NCI-H345 treated with DMSO at 0.1 percent for 48 hours (cell line): ENCODE results near the gene CENPK.
A peak's percentile ranks its signal among the peaks of the same experiment; 100 is the strongest.
"Not testable (repeated sequence)": the region's sequence is repeated elsewhere in the genome, so short reads cannot be mapped to it uniquely, and the experiment has no call there.

Source experiments
- DNase-seq: peaks from one replicate; lab custom pipeline; 2025; ENCODE audit not compliant: unreplicated experiment; lab: John Stamatoyannopoulos, UW

The CENPK gene

DNA sequence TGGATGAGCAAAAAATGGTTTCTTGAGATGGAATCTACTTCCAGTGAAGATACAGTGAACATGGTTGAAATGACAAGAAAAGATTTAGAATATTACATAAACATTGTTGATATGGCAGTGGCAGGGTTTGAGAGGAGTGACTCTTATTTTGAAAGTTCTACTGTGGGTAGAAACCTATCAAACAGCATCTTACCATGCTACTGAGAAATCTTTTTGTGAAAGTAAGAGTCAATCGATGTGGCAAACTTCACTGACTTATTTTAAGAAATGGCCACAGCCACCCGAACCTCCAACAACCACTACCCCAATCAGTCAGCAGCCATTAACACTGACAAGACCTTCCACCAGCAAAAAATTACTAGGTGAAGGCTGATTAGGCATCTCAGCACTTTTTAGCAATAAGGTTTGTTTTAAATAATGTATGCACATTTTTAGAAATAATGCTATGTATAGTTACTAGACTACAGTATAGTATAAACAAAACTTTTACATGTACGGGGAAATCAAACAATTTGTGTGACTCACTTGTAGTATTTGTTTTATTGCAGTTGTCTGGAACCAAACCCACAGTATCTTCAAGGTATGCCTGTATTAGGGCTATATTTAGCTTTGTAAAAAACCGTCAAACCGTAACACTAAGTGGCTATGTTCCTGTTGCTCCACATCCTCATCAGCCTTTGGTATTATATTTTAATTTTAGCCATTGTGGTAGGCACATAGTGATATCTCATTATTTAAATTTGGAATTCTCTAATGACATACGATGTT is 50.6 kb downstream of the CENPK start:
- no peak for DNase-seq

DNA sequence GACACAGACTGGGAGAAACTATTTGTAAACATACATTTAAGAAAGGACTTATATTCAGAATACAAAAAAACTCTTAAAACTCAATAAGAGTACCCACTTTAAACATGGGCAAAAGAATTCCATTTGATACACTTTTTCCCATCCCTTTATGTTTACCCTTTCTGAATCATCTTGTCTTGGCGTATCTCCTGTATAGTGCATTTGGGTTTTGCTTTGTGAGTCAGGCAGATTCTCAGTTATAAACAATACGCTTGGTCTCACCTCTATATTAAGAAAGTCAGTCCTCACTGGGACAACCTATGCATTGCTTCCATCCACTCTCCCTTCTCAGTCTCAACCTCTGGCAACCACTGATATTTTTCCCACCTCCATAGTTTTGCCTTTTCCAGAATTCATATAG is 54.0 kb downstream of the CENPK start:
- no peak for DNase-seq

DNA sequence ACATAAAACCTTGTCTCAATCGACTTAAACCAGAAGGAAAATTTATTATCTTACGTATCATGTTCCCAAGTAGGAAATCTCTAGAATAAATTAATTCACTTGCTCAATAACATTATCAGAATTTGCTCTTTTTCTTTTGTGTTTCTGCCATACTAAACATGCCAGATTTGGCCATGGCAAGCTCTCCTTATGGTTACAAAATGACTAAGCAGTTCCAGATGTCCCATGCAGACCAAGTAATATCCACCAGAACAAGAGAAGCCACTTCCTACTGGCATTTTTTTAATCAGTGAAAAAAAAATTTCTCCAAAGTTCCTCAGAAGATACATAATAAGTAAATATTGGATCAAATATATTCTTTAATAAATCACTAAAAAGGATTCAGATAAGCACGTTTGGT is 56.0 kb downstream of the CENPK start:
- no peak for DNase-seq

DNA sequence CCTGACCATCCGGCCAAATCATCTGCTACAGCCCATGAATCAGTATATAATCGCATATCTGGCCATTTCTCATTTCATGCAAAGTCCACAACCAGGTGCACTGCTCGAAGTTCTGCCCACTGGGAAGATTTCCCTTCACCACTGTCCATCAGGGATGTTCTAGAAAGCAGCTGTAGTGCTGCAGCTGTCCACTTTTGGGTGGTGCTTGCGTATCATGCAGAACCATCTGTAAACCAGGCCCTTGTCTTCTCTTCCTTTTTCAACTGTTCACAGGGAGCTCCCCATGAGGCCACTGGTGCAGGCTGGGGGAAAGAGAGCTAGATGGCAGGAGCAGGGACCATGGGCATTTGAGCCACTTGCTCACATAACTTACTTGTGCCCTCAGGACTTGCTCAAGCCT is 73.8 kb downstream of the CENPK start:
- no peak for DNase-seq

DNA sequence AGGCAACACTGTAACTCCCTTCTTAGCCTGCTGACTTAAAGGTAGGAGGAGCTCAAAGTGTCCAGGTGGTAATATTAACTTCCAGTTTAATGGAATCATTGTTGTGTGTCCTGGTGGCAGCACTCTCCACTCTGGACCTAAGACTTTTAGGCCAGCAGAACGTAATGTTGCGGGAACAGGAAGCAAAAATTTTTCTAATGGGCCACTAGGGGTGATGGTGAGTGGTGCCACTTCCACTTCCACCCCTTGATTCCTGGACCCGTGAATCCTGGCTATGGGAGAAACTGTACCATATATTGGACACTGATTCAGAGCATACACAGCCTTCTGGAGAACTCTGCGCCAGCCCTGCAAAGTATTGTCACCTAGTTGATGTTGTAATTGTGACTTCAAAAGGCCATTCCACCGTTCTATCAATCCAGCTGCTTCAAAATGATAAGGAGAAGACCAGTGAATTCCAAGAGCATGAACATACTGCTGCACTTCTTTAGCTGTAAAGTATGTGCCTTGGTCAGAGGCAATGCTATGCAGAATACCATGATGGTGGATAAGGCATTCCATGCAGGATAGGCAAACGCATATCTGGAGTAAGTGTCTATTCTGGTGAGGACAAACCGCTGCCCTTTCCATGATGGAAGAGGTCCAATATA is 74.8 kb downstream of the CENPK start:
- not testable (repeated sequence) for DNase-seq

DNA sequence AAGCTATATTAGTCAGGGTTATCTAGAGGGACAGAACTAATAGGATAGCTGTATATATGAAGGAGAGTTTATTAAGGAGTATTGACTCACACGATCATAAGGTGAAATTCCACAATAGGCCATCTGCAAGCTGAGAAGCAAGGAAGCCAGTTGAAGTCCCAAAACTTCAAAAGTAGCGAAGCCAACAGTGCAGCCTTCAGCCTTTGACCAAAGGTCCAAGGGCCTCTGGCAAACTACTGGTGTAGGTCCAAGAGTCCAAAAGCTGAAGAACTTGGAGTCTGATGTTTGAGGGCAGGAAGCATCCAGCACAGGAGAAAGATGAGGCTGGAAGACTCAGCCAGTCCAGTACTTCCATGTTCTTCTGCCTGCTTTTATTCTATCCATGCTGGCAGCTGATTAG is 76.2 kb downstream of the CENPK start:
- DNase-seq = not testable (repeated sequence)

DNA sequence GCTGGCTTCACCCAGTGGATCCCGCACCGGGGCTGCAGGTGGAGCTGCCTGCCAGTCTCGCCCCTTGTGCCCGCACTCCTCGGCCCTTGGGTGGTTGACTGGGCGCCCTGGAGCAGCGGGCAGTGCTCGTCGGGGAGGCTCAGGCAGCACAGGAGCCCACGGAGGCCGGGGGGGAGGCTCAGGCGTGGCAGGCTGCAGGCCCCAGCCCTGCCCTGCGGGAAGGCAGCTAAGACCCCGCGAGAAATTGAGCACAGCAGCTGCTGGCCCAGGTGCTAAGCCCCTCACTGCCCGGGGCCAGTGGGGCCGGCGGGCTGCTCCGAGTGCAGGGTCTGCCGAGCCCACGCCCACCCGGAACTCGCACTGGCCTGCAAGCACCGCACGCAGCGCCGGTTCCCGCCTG is 77.6 kb downstream of the CENPK start:
- DNase-seq = no peak

DNA sequence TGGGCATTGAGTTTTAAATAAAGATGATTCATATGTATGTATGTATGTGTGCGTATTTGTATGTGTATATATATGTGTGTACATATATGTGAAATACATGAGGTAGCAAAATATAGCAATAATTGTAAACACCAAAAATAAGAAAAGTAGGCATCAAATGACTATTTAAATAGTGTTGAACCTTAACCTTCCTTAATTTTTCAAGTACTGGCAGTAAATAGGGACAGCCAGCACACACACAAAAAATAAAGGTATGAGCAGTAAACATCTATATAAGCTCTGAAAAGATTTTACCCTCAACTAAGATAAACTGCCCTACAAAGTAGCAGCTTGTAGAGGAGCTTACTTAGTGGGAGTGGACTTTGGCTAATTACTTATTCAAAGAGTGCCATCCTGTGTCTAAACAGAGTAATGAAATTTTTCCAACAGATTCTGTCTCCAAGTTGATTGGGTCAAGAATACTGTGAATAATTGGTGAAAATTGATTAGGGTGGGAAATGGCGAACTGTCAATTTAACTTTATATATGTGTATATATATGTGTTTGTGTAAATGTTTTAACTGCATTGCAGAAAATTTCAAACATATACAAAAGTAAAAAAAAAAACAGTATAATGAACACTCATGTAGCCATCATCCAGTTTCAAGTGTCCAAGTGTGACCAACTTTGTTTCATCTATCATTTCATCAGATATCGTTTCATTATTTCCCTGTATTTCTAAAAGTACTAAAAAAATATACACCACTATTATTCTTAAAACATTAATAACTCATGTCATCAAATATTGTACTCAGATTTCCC is 79.2 kb downstream of the CENPK start:
- peak; percentile 38 for DNase-seq

DNA sequence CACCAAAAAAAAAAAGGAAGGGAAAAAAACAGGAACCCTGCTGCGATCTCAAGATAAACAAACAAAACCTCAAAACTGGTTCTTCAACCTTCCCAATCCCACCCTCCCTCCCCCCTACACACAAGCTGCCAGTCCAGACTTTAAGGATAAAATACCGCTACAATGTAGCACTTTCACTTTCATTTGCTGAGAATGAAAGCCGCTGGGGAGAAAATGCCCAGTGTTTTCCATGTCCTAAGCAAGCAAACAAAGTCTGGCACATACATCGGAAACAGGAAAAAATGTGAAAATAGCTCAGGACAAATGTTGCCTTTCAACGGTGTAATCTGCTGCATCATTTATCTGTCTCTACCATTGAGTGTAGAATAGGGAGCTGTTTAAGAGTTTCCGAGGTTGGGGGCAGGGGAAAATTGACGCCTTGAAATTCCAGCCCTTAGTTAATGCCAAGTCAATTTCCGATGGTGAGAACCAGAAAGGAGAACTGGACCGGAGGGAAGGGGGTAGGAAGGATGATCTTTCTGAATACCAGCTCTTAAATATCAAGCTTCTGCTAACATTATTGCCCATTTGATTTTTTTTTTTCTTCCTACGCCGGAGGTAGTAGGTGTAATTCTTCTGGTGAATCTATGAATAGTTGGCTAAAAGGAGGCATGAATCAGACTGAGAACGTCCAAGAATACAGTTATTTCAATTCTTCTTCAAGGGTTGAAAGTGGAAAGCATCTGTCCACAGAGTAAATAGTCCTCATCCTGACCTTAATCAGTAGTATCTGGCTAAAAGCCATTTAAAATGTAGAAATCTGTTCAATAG is 80.0 kb downstream of the CENPK start:
- peak; percentile 30 for DNase-seq

DNA sequence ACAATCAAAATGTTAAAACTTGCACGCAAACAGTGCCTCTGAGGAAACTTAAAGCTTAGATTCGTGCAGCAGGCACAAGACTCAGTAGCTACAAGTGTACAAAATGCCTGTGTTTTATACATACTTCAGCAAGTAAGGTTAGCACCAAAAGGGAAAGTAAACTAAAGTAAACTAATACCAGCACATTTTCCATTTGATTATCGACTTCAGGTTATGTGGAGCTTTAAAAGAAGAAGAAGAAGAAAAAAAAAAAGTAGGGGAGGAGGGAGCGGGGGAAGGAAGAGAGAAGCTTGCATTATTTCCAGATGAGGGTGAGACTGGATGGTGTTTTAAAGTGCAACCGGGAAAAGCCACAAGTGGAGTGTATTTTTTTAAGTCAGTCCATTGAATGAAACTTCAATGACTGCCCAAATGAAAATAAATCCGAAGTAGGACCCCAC is 80.7 kb downstream of the CENPK start:
- no peak for DNase-seq

DNA sequence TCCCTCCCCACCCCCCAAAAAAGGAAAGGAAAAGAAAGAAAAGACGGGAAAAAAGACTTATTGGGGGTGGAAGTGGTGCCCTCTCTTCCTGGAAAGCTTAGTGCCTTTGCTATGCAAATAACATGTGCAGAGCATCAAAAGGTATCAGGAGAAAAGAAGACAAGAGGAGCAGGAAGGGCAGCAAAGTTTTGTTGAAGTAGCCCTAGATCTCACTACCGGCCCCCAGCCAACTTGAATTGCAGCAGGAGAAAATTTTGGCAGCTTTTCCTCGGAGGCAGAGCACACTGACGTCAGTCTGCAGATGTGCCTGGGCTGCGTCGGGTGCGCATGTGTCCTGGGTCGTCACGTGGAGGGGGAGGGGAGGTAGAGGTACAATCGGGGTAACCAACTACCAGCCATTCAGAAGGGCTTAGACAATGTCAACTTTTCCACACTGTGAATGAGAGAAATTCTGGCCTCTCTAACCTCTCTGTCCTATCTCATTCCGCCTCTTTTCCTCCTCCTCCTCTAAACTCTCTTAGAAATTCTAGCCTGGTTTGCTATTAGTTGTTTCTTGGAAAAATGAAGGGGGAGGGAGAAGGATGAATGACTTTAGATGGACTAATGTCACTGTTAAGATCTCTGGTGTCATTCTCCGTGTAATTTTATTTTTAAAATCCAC is 81.2 kb downstream of the CENPK start, which contains the start of gene ADAMTS6:
Gene ADAMTS6, minus strand, starts transcription at position 286 of the 661 bp plus-strand sequence. CDS start 8,247 bp downstream, outside the sequence.
- peak; percentile 69 for DNase-seq

DNA sequence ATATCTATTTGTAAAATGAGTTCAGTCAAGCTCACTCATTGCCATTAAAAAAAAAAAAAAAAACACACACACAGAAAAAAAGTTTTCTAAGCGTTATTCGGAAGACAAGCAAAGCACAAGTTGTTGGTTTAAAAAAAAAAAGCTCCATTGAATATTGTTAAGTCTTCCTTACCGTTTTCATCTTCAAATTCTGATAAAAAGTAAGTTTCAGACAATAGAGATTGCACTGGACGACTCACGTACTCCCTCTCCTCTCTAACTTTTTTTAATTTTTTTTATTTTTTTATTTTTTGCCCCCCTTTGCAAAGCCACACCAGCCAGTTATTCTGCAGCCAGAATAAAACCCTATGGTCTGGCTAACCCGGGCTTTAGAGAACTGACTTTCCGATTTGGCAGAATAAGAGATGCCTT is 81.8 kb downstream of the CENPK start:
- DNase-seq = peak; percentile 14

DNA sequence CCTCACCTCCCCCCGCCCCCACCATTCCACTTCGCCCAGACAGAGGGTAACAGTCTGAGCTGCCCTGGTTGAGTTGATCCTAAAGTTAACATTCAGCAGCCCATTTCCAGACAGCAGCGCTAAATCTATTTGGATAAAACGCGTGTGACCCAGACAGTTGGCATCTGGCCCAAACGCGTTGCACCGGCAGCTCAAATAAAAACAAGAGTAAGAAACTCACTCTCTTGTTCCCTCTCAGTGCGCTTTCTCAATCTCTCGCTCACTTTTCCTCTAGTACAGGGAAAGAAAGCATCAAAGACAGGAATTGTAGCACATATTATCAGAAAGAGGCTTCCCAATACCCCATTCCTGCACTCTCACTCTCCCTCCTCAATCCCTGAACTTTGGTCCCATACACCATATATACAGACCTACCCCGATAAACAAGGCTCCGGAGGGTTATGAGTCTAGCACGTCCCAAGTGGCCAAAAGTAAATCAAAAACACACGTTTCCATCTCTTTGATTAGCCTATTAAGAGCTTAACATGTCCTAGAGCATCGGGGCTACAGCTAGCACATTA is 82.6 kb downstream of the CENPK start:
- peak; percentile 25 for DNase-seq

DNA sequence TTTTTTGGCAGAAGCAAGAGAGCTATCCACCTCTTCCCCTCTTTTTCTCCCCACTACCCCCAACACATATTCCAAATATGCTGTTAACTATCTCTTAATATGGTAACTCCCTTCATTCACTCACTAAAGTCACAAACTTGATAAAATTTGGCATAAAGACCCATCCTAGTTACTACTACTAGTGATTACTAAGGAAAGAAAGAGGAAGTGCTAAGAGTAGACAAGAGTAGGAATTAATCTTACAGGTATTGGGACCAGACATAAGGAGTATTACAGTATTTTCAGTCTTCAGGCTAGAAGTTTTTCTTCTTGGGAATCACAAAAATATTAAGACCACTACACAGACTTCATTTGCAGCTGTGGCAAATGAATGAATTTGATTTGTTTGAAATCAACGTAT is 83.4 kb downstream of the CENPK start:
- DNase-seq = no peak

DNA sequence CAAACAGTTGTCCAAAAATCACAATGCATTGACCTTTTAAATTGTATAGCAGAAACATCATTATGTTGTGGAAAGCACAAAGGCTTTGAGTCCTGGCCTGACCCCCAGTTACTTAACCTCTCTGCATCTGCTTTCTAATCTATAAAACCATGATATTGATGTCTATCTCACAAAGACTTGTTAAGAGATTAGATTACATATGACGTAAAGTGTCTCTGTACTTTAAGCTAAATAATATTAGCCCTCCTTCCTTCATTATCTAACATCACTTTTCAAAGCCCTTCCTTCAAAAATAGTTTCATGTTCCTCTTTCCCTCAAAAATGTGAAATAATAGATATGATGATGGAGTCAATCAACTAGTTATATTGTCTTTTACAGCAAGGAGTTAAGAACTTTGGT is 84.6 kb downstream of the CENPK start:
- no peak for DNase-seq

DNA sequence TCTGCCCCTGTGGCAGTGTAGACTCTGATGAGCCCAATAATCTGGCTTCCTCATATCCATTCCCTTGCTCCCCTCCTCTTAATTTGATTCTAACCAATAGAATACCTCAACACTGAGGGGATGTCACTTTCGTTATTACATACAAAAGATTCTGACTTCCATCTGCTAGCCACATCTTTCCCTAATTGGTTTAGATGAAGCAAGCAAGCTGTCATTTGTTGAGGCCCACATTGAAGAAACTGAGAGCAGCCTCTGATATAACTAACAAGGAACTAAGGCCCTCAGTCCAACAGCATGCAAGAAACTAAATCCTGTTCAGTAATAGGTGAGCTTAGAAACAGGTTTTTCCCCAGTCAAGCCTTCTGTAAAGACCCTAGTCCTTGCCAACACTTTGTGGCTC is 87.1 kb downstream of the CENPK start:
- no peak for DNase-seq

DNA sequence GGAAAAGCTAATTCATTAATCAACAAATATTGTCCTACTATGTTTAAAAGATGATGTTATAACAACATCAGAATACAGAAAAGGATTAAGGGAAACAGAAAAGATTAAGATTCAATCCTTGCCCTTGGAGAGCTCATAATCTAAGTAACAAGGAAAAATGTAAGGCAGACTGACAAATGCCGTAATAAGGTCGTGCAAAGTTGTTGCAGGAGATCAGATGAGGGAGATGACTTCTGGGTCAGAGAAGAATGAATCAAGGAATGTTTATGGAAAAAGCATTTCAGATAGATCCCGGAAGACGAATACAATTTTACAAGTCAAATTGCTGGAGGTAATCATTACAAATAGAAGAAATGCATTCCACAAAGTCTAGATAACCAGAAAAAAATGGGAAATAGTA is 87.6 kb downstream of the CENPK start:
- DNase-seq = no peak

DNA sequence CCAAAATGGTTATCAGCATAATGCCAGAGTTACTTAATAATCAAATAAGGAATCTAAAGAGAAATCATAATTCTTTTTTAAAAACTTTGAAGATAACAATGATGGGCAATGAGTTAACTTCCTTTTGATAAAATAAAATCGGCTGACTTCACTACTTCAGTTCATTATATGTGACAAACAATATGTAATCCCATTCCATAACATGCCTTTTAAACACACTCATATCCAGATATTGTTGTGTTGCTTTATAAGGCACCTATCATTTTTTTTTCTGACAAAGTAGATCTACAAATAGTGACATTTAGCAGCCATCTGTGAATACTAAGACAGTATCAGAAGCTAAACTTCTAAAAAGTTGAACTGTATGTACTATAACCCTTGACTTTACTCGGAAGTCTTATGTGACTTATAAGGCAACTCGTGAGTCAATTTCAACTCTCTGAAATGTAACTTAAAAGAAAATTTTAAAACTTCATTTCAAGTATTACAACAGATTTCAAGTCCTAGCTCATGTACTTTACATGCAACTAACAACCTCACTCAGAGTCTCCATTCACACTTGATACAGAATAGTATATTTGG is 88.7 kb downstream of the CENPK start:
- DNase-seq = no peak

DNA sequence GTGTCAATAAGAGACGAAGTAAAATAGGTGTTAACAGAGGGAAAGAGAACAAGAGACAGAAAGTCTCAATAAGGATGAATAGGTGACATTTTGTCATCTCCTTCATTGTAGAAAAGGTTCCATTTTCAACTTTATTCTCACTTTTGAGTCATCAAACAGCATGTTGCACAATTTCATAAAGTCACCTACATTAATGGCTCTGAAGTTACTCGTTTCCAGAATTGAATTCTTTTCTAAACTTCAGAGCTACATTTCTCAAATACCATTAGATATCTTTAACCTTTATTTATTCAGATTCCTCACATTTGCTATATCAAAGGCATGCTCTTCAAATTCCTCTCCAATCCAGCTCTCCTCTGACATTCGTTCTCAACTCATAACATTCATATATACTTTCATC is 94.3 kb downstream of the CENPK start:
- no peak for DNase-seq
